Peyer's patch (tissue), 4 donors: ENCODE data around the gene C1orf105. TPM values are rescaled to one million over a fixed set of nuclear protein-coding genes. Genes with fewer than 3 reads are reported as not detected.

ENCODE experiments used
- DNase-seq, 3 donors: peaks; one replicate each; pipeline ENCODE4 v3.0.0-alpha.2; 2017 to 2019
- H3K27ac ChIP-seq, 4 donors: fragments of 200-600 bp; sonication (generic); one replicate each; pipeline ENCODE4 v1.5.1; 2016 to 2019
- H3K27me3 ChIP-seq, 2 donors: fragments of 200-600 bp; sonication (generic); one replicate each; pipeline ENCODE4 v1.5.1; 2019
- H3K36me3 ChIP-seq, 3 donors: fragments of 200-600 bp; sonication (generic); one replicate each; pipeline ENCODE4 v1.5.1; 2016 to 2019
- H3K4me1 ChIP-seq, 4 donors: fragments of 200-600 bp; sonication (generic); one replicate each; pipeline ENCODE4 v1.5.1; 2016 to 2019
- H3K4me3 ChIP-seq, 4 donors: fragments of 200-600 bp; sonication (generic); 1 replicate in 3 of 4; 2 replicates in 1 of 4; pipeline ENCODE4 v1.5.1; 2016 to 2019; ENCODE audit warnings: mild to moderate bottlenecking in 1 of 4
- H3K9me3 ChIP-seq, 4 donors: fragments of 200-600 bp; sonication (generic); one replicate each; pipeline ENCODE4 v1.5.1; 2016 to 2019; ENCODE audit warnings: mild to moderate bottlenecking in 1 of 4
- POLR2A ChIP-seq, 2 donors: fragments of 450-650 bp; IDR thresholded peaks; one replicate each; pipeline ENCODE4 v1.5.1; 2017; ENCODE audit warnings: antibody characterized with exemption in 2 of 2, mild to moderate bottlenecking in 2 of 2, moderate library complexity in 2 of 2
- total RNA-seq, 4 donors: library from RNA; depleted of rRNA; stranded (reverse); fragments of >200 nt; gene quantifications; one replicate each; pipeline ENCODE4 v1.1.0, GENCODE V29; 2016
- TF ChIP-seq, protein P1 (sequence below), 6 experiments: fragments of 450-650 bp in 4 of 6; fragments of 200-600 bp in 2 of 6; sonication (generic) in 1 of 6; IDR thresholded peaks; one replicate each; pipeline ENCODE4 v1.5.1; 2017 to 2019; ENCODE audit warnings: antibody characterized with exemption in 6 of 6, mild to moderate bottlenecking in 3 of 6, moderate library complexity in 1 of 6

C1orf105 gene
- total RNA-seq, 4 donors from 2014 or later, result not detected

DNA sequence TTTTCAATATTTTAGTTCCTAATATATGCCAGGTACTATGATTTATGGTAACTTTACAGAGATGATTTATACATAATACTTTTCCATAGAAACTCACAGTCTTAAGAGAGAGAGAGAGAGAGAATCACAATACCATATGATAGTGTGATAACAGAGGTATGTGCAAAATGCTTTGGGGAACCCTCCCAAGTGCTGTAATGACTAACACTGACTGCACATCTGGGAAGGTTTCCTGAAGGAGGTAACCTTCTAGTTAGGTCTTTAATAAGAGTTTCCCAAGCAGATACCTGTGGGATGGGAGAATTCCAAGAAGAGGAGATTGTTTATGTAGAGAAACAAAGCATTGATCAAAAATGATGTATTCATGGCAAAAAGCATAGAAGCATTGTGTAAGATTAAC lies 58.0 kb downstream of the C1orf105 start:
- H3K9me3 ChIP-seq, result no peaks in the 10 kb centered on the region
- no peaks in the 10 kb centered on the region for H3K27me3 ChIP-seq
- H3K4me3 ChIP-seq, result no peak overlapping the region
- H3K27ac ChIP-seq, result no peak overlapping the region
- H3K36me3 ChIP-seq, result no peaks in the 10 kb centered on the region
- TF ChIP-seq, protein P1, sequence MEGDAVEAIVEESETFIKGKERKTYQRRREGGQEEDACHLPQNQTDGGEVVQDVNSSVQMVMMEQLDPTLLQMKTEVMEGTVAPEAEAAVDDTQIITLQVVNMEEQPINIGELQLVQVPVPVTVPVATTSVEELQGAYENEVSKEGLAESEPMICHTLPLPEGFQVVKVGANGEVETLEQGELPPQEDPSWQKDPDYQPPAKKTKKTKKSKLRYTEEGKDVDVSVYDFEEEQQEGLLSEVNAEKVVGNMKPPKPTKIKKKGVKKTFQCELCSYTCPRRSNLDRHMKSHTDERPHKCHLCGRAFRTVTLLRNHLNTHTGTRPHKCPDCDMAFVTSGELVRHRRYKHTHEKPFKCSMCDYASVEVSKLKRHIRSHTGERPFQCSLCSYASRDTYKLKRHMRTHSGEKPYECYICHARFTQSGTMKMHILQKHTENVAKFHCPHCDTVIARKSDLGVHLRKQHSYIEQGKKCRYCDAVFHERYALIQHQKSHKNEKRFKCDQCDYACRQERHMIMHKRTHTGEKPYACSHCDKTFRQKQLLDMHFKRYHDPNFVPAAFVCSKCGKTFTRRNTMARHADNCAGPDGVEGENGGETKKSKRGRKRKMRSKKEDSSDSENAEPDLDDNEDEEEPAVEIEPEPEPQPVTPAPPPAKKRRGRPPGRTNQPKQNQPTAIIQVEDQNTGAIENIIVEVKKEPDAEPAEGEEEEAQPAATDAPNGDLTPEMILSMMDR (IDR thresholded peaks at IDR 0.05), result no peak
- TF ChIP-seq POLR2A (IDR thresholded peaks at IDR 0.05), result no peak
- DNase-seq, result no peak
- H3K4me1 ChIP-seq, result no peaks in the 10 kb centered on the region

DNA sequence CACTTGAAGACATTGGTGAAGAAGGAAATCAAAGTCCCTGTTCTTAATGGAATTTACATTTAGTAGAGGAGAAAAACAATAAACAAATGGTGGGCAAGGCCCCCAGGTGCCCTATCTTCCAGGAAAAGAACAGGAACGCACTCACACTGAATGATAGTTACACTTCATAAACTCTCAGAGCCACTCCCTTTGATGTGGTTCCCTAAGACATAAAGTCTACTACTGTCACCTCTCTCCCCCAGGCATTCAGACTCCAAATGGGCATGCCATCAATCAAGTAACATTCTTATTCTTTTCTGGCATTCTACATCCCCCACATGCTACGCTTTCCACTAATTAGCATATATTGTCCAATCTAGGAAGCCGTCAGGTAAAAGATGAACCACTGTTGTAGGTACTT lies 59.9 kb downstream of the C1orf105 start:
- Histone ChIP-seq H3K4me3 (no peak overlapping the region), H3K36me3 (no peaks in the 10 kb centered on the region), H3K4me1 (no peaks in the 10 kb centered on the region), H3K27me3 (no peaks in the 10 kb centered on the region), H3K27ac (no peak overlapping the region), H3K9me3 (no peaks in the 10 kb centered on the region)
- TF ChIP-seq POLR2A (IDR thresholded peaks at IDR 0.05), result no peak
- TF ChIP-seq, protein P1 (IDR thresholded peaks at IDR 0.05), result no peak
- no peak for DNase-seq

DNA sequence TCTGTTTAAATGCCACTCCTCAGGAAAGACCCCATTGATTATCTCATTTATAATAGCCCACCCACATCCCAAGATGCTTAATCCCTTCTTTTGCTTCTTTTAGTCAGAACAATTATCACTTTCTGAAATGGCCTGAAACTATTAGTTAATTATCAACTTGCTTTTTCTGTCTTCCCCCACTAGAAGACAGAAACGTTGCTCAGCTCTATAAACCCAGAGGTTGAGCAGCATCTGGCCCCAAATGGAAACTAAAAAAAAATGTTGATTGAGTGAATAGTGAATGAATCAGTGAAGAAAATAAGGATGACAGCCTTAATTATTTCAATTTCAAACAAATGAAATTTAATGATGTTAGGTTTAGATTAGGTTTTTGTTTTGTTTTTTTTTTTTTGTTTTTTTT lies 61.6 kb downstream of the C1orf105 start:
- H3K36me3 ChIP-seq, result no peaks in the 10 kb centered on the region
- DNase-seq, result no peak
- no peaks in the 10 kb centered on the region for H3K9me3 ChIP-seq
- TF ChIP-seq POLR2A (IDR thresholded peaks at IDR 0.05), result no peak
- TF ChIP-seq, protein P1 (IDR thresholded peaks at IDR 0.05), result no peak
- no peaks in the 10 kb centered on the region for H3K27me3 ChIP-seq
- H3K27ac ChIP-seq, result no peak overlapping the region
- no peaks in the 10 kb centered on the region for H3K4me1 ChIP-seq
- no peak overlapping the region for H3K4me3 ChIP-seq

DNA sequence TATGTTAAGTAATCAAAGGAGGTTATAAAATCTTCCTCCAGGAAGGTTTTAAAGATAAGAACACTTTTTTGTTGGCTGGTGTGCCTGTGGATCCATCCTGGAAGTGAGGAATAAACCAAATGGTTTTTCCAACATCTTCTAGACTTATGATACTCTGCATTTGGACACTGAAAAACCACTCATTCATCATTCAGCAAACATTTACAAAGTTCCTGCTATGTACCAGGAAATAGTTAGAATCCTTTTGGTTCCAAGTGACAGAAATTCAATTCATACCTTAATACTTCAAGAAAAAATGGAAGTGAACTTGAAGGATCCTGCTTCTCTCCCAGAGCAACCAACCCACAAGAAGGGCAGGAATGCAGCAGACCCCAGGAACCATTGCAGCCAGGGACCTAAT lies 63.0 kb downstream of the C1orf105 start:
- H3K4me3 ChIP-seq, result no peak overlapping the region

DNA sequence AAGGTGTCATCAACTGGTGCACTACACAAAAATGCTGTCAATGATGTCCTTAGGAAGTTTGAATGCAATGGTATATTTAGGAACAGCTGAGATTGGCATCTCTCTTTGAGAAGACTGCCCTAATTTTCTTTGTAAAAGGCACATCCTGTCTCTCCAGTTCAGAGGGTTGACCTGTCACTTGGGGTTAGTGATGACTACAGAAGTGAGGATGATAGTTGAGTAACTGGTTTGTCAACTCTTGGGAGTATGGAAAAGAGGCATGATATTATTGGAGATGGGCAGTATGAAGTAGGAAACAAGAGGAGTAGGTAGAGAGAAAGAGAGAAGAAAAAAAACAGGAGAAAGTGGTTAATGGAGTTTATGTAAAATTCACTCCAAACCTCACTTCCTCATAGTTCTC lies 63.8 kb downstream of the C1orf105 start:
- Histone ChIP-seq H3K27ac (no peak overlapping the region), H3K4me1 (no peaks in the 10 kb centered on the region)

More for the DNA sequence above, 63.0 kb downstream of the C1orf105 start:
- TF ChIP-seq, protein P1 (IDR thresholded peaks at IDR 0.05), result no peak
- no peak for TF ChIP-seq POLR2A (IDR thresholded peaks at IDR 0.05)
- no peaks in the 10 kb centered on the region for H3K4me1 ChIP-seq
- no peaks in the 10 kb centered on the region for H3K27me3 ChIP-seq
- H3K36me3 ChIP-seq, result no peaks in the 10 kb centered on the region
- H3K27ac ChIP-seq, result no peak overlapping the region
- no peak for DNase-seq
- H3K9me3 ChIP-seq, result no peaks in the 10 kb centered on the region

More for the DNA sequence above, 63.8 kb downstream of the C1orf105 start:
- Histone ChIP-seq H3K27me3 (no peaks in the 10 kb centered on the region), H3K9me3 (no peaks in the 10 kb centered on the region), H3K4me3 (no peak overlapping the region), H3K36me3 (no peaks in the 10 kb centered on the region)
- no peak for TF ChIP-seq POLR2A (IDR thresholded peaks at IDR 0.05)
- TF ChIP-seq, protein P1 (IDR thresholded peaks at IDR 0.05), result no peak
- DNase-seq, result no peak
